ENCODE measurements around the gene OXLD1. TPM values are rescaled to one million over a fixed set of nuclear protein-coding genes. Genes with fewer than 3 reads are reported as not detected.

The OXLD1 gene
- total RNA-seq, 4 donors from 2014 or later: 18.4 to 26.5 (median 21.6) TPM

DNA sequence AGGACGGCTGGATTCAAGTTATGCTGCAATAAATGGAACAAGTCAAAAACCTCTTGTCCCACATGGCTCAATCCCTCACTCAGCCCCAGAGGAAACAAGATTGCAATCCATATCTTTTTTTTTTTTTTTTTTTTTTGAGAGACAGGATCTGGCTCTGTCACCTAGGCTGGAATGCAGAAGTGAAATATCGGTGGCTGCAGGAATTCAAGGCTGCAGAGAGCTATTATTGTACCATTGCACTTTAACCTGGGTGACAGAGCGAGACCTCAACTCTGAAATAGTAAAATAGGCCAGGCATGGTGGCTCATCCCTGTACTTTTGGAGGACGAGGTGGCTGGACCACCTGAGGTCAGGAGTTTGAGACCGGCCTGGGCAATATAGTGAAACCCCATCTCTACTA, 7.4 kb downstream of the OXLD1 start:
- DNase-seq (ENCODE audit: low spot score) (no peak), ATAC-seq (ENCODE audit: low FRiP score) (no peak)
- TF ChIP-seq, protein P1, sequence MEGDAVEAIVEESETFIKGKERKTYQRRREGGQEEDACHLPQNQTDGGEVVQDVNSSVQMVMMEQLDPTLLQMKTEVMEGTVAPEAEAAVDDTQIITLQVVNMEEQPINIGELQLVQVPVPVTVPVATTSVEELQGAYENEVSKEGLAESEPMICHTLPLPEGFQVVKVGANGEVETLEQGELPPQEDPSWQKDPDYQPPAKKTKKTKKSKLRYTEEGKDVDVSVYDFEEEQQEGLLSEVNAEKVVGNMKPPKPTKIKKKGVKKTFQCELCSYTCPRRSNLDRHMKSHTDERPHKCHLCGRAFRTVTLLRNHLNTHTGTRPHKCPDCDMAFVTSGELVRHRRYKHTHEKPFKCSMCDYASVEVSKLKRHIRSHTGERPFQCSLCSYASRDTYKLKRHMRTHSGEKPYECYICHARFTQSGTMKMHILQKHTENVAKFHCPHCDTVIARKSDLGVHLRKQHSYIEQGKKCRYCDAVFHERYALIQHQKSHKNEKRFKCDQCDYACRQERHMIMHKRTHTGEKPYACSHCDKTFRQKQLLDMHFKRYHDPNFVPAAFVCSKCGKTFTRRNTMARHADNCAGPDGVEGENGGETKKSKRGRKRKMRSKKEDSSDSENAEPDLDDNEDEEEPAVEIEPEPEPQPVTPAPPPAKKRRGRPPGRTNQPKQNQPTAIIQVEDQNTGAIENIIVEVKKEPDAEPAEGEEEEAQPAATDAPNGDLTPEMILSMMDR (IDR thresholded peaks at IDR 0.05): no peak

DNA sequence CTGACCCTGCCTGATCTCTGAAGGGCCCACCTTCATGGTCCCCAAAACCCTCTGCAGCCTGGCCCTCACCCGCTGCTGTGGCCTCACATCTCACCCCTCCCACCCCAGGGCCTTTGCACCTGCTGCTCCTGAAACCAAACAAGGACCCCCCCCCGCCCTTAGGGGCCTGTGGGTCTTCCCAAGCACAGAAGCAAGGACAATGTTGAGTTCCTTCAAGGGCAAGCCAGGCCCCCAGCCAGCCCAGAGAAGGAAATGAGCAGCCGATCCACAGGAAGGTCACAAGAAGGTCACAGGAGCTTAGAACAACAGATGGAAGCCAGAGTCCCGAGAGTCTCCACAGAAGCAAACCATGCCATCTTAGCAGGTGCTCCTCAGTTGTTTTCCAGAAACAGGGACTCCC, 9.6 kb downstream of the OXLD1 start:
- ATAC-seq (ENCODE audit: low FRiP score): no peak
- TF ChIP-seq, protein P1 (IDR thresholded peaks at IDR 0.05): no peak

DNA sequence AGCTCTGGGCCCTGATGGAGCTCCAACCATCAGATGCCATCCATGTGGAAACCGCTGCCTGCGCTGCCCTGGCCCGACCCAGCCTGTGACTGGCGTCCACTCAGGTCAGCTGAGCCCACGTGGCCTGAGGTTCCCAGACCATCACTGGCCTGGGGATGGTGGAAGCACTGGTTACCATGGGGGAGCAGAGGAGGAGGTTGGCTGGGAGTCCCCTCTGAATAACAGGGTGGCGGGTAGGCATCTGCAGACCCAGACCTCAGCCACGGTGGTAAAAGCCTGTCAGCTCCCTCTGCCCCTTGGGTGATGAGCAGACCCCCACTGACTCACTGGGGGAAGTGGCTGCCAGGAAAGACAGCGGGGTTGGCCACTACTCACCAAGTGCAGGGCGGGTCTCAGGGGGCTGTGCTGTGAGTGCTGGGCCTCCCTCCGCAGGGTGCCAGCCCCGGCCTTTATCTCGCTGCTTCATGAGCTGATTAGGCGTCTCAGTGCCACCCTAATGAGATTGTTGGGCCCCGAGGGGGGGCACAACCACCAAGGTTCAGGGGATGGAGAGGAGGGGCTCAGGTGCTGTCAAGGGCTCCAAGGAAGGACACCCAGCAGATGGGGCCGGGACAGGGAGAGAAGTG, 10.2 kb downstream of the OXLD1 start, which contains the start of gene PDE6G:
Gene PDE6G (minus strand): TSS at position 425 of the 626 bp plus-strand sequence. CDS start 3,237 bp downstream, outside the sequence.
- DNase-seq (ENCODE audit: low spot score): no peak
- TF ChIP-seq, protein P1 (IDR thresholded peaks at IDR 0.05): no peak
- ATAC-seq (ENCODE audit: low FRiP score): no peak

More for the DNA sequence above, 9.6 kb downstream of the OXLD1 start:
- no peak for DNase-seq (ENCODE audit: low spot score)

DNA sequence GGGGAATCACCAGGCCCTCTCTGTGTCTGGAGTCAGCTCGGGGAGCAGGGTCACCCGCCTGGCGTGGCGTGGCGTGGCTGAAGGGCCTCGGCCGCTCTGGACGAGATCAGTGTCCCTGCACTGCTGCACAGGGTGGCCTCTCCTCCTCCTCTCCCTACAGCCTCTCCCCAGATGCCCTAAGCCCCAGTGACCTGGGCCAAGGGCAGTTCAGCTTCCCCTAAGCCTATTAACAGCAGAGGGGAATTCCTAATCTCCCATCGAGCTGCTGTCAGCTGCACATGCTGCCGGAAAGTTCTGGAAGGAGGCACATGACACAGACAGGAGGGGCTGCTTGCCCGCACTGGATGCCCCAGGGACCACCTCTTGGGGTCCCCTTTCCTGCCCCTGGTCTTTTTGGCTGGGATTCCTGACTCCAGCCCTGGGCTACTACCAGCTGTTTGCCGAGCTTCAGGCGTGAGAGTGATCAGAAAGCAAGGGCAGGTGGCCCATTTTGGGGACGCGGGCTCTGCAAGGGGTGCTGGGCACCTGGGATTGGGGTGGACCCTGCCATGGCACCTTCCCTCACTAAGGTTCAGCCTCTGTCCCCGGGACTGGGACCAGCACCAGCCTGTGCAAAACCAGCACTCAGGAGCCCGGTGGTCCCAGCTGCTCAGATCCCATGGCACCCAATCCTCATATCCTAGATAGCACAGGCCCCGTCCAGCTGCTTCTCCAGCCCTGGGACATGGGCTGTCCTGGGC, 10.9 kb downstream of the OXLD1 start:
- DNase-seq (ENCODE audit: low spot score) (no peak), ATAC-seq (ENCODE audit: low FRiP score) (peak; percentile 35)
- TF ChIP-seq, protein P1 (IDR thresholded peaks at IDR 0.05): no peak

DNA sequence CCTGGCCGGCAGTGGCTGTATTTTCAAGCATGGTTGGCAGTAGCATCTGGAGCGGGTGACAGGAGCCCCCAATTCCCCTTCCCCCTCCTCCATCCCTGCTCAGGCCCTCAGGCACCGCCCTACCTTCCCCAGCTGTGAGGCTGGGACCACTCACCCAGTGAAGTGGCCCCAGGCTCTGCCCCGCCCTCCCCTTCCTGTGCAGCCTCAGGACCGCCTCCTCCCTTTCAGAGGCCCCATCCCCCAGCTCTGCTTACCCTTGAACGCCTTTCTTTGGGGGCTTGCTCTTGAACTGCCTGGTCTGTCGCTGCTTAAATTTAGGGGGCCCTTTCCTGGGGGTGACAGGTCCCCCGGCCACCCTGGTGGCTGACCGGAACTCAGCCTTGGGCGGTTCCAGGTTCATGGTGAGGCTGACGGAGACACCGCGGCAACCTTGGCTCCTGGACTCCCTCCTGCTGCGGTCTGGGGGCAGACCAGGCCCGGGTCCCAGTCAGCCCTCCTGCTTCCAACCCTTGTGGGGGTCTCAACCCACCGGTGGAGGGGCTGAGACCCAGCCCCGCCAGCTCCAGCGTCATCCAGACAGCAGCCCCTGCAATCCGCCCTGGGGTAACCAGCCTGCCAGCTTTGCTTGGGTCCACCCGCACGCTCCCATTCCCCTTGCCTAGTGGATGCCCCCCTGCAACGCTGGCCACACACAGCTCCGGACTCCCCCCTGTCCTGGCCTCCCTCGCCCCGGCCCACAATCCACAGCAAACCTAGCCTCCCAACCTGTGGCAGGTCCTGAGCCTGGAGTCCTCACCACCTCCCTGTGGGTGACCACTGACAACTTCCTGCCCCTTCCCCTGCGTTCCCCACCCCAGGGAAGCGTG, 13.3 kb downstream of the OXLD1 start:
- TF ChIP-seq, protein P1 (IDR thresholded peaks at IDR 0.05): no peak
- ATAC-seq (ENCODE audit: low FRiP score) (no peak), DNase-seq (ENCODE audit: low spot score) (no peak)

DNA sequence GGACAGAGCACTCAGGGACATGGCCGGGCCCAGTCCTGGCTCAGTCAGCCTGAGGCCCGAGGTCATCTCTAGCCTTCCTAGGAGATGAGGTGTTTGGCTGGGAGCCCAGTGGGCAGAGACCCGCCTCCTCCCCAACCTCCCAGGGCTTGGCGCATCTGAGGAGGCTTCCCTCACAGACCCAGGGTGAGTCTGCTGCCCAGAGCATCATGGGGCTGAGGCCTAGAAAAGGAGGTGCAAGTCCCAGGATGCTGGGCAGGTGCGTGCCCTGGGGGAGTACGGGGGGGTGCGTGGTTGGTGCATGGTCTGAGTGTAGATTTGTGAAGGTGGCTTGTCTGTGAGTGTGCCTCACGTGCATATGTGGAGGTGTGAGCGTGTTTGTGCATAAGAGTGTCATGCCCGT, 14.7 kb downstream of the OXLD1 start:
- DNase-seq (ENCODE audit: low spot score) (no peak), ATAC-seq (ENCODE audit: low FRiP score) (no peak)
- TF ChIP-seq, protein P1 (IDR thresholded peaks at IDR 0.05): no peak

Data from omental fat pad (tissue), 4 donors.